Ishikawa (cell line): ENCODE measurements around the gene FRAS1.

Source experiments
- CEBPB ChIP-seq: IDR thresholded peaks from 2 replicates; pipeline ENCODE4 v1.6.1; 2012
- CREB1 ChIP-seq: IDR thresholded peaks from 2 replicates; pipeline ENCODE4 v1.6.1; 2012; ENCODE audit warnings: low read depth
- EGR1 ChIP-seq: IDR thresholded peaks from 2 replicates; pipeline ENCODE4 v1.6.1; 2012
- EP300 ChIP-seq: IDR thresholded peaks from 2 replicates; pipeline ENCODE4 v1.6.1; 2012; ENCODE audit warnings: borderline replicate concordance
- FOXM1 ChIP-seq: IDR thresholded peaks from 2 replicates; pipeline ENCODE4 v1.6.1; 2012; ENCODE audit warnings: low read depth, borderline replicate concordance
- NFIC ChIP-seq: IDR thresholded peaks from 2 replicates; pipeline ENCODE4 v1.6.1; 2012
- RAD21 ChIP-seq: IDR thresholded peaks from 2 replicates; pipeline ENCODE4 v1.6.1; 2012; ENCODE audit warnings: low read depth
- TAF1 ChIP-seq: IDR thresholded peaks from 2 replicates; pipeline ENCODE4 v1.6.1; 2012; ENCODE audit warnings: low read depth, mild to moderate bottlenecking
- TCF12 ChIP-seq: IDR thresholded peaks from 2 replicates; pipeline ENCODE4 v1.6.1; 2012; ENCODE audit warnings: low read depth
- TEAD4 ChIP-seq: IDR thresholded peaks from 2 replicates; pipeline ENCODE4 v1.6.1; 2012
- YY1 ChIP-seq: IDR thresholded peaks from 2 replicates; pipeline ENCODE4 v1.6.1; 2012; ENCODE audit warnings: low read depth
- ZBTB7A ChIP-seq: IDR thresholded peaks from 2 replicates; pipeline ENCODE4 v1.6.1; 2012; ENCODE audit warnings: low read depth
- TF ChIP-seq, protein P1 (sequence below): IDR thresholded peaks from 2 replicates; pipeline ENCODE4 v1.6.1; 2012
- TF ChIP-seq, protein P2 (sequence below): IDR thresholded peaks from 2 replicates; pipeline ENCODE4 v1.6.1; 2012; ENCODE audit warnings: low read depth, mild to moderate bottlenecking
- TF ChIP-seq, protein P3 (sequence below): IDR thresholded peaks from 2 replicates; pipeline ENCODE4 v1.6.1; 2012

FRAS1 gene

DNA sequence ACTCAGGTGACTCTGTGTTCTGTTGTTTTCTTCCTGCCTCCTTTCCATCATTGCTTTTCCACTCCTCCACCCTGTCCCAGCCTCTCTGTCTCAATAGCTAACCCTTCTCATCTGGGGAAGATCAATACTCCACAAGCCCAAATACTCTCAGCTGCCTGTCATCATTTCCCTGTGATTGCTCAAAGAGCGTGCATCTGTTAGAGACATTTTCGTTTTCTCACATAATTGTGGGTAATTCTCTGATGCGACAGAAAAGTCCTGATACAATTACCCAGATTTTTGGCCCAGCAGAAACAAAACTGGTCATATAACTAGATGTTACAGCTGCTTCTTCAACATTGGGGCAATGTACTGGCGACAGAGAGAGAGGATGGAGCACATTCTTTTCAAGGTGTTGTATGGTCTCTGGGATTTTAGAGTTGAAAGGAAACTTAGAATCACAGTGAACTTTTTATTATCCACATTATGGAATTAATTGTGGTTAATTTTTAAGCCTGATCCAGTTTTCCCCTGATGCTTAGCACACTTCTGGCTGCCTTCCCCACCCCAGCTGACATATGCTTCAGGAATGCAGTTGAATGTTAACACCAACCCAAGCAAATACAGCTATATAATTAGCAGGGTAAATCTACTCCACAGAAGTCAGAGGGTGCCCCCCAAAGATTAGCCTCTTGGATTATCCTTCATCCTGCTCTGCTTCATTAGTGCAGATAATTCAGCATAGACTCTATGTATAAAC, 323.0 kb downstream of the FRAS1 start:
- TF ChIP-seq TCF12 (no peak), EGR1 (no peak), EP300 (no peak), NFIC (no peak), YY1 (no peak)
- TF ChIP-seq, protein P1, sequence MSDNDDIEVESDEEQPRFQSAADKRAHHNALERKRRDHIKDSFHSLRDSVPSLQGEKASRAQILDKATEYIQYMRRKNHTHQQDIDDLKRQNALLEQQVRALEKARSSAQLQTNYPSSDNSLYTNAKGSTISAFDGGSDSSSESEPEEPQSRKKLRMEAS = no peak
- TF ChIP-seq, protein P2, sequence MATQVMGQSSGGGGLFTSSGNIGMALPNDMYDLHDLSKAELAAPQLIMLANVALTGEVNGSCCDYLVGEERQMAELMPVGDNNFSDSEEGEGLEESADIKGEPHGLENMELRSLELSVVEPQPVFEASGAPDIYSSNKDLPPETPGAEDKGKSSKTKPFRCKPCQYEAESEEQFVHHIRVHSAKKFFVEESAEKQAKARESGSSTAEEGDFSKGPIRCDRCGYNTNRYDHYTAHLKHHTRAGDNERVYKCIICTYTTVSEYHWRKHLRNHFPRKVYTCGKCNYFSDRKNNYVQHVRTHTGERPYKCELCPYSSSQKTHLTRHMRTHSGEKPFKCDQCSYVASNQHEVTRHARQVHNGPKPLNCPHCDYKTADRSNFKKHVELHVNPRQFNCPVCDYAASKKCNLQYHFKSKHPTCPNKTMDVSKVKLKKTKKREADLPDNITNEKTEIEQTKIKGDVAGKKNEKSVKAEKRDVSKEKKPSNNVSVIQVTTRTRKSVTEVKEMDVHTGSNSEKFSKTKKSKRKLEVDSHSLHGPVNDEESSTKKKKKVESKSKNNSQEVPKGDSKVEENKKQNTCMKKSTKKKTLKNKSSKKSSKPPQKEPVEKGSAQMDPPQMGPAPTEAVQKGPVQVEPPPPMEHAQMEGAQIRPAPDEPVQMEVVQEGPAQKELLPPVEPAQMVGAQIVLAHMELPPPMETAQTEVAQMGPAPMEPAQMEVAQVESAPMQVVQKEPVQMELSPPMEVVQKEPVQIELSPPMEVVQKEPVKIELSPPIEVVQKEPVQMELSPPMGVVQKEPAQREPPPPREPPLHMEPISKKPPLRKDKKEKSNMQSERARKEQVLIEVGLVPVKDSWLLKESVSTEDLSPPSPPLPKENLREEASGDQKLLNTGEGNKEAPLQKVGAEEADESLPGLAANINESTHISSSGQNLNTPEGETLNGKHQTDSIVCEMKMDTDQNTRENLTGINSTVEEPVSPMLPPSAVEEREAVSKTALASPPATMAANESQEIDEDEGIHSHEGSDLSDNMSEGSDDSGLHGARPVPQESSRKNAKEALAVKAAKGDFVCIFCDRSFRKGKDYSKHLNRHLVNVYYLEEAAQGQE = no peak

DNA sequence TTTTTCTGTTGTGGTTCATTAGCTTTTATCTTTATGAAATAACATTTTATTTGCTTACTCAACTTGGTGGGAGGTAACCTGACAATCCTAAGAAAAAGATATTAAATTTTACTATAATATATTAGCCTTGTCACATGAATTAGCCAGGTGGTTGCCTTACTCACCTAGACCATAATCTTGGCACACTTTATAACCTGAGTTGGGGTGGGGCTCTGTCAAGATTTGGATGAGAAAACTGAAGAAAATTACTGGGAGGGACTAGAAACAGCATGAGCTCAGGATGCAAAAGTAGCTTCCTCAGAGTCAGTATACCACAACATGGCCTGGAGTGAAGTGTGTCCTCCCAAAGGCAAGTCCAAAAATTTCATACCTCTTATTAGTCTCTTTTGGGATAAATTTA, 329.6 kb downstream of the FRAS1 start:
- TF ChIP-seq FOXM1 (no peak), ZBTB7A (no peak), EGR1 (no peak), NFIC (no peak), TEAD4 (no peak)
- TF ChIP-seq, protein P1 = no peak

DNA sequence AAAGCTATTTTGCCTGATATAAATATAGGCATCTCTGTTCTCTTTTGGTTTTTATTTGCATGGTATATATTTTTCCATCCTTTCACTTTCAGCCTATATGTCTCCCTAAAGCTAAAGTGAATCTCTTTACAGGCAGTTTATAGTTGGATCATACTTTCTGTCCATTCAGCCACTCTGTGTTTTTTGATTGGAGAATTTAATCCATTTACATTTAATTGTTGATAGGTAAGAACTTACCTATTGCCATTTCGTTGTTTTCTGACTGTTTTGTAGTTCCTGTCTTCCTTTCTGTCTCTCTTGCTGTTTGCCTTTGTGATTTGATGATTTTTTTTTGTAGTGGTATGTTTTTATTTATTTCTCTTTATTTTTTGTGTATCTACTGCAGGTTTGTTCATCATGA, 338.5 kb downstream of the FRAS1 start:
- TF ChIP-seq YY1 (no peak), FOXM1 (no peak), ZBTB7A (no peak), RAD21 (no peak), TEAD4 (no peak)
- TF ChIP-seq, protein P3, sequence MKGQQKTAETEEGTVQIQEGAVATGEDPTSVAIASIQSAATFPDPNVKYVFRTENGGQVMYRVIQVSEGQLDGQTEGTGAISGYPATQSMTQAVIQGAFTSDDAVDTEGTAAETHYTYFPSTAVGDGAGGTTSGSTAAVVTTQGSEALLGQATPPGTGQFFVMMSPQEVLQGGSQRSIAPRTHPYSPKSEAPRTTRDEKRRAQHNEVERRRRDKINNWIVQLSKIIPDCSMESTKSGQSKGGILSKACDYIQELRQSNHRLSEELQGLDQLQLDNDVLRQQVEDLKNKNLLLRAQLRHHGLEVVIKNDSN = no peak
- TF ChIP-seq, protein P2 = no peak

DNA sequence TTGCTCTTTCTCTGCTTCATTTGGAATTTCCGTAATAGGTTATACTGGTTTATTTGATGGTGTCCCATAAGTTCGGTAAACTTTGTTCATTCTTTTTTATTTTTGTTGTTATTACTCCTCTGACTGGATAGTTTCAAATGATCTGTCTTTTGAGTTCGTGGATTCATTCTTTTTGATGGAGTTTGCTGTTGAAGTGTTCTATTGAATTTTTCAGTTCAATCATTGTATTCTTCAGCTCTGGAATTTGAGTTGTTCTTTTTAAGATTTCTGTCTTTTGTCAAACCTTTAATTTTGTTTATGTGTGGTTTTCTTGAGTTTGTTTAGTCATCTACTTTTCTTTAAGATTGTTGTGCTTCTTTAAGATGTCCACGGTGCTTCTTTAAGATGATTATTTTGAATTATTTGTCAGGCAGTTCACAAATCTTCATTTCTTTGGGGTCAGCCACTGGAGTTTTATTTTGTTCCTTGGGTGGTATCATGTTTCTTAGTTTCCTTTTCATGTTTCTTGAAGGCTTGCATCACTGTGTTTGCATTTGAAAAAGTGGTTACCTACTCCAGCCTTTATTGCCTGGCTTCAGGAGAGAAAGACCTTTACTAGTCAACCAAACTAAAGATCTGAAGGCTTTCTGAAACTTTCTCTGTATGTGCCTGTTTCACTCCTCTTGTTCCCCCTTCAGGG, 339.6 kb downstream of the FRAS1 start:
- TF ChIP-seq CEBPB (no peak), TAF1 (no peak), TEAD4 (no peak), NFIC (no peak), ZBTB7A (no peak)
- TF ChIP-seq, protein P1 = no peak

DNA sequence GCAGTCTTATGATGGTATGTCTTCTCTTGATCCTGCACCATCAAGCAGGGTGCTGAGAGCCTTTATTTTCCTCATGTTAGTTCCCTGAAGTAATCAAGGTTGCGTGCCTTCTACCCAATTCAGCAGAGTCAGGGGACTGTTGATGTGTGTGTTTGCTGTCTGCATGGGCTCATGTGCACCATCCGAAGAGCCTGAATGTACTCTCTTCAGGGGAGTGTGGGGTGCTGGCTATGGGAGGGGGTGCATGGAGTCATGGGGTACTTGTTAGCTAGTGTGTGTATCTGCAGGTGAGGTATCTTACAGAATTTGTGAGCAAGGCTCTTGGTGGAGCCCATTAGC, 340.1 kb downstream of the FRAS1 start:
- TF ChIP-seq EGR1 (no peak), RAD21 (no peak), ZBTB7A (no peak), EP300 (no peak), TEAD4 (no peak)
- TF ChIP-seq, protein P3 = no peak

DNA sequence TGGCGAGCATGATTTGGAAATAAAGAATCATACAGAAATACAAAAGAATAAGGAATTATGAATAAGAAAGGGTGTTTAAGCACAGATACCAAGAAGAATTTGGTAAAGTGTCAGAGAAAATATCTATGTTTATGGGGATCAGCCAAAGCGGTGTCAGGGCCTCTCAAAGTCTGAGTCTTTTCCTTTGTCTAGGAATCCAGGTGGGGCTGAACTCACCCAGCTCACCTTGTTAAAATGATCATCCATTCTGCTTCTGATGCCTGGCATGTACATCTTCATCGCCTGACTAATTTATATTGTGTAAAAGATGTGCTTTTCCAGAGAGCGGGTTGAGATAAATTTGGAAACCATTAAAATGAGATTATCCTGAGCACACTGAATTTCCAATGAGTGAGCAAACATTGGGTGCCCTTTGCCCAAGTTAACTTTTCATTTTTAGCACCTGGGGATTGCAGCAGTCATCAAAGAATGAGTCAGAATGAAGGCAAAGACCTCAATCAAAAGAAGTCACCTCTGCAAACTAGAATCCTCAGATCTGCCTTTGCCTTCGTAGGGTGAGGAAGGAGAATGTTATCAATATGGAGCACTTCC, 352.6 kb downstream of the FRAS1 start:
- no peak for TF ChIP-seq CREB1
- TF ChIP-seq CEBPB = no peak
- no peak for TF ChIP-seq EP300
- no peak for TF ChIP-seq TAF1
- no peak for TF ChIP-seq RAD21
- TF ChIP-seq YY1 = no peak
- no peak for TF ChIP-seq EGR1
- TF ChIP-seq, protein P1 = no peak
- TF ChIP-seq FOXM1 = no peak
- TF ChIP-seq, protein P2 = no peak
- TF ChIP-seq, protein P3 = no peak
- TF ChIP-seq TEAD4 = no peak
- no peak for TF ChIP-seq NFIC
- TF ChIP-seq ZBTB7A = no peak
- no peak for TF ChIP-seq TCF12
